Urinary bladder (tissue), 4 donors: ENCODE measurements around the gene MYO10. TPM values are rescaled to one million over a fixed set of nuclear protein-coding genes. Genes with fewer than 3 reads are reported as not detected.

Source experiments
- DNase-seq: peaks from one replicate; pipeline ENCODE4 v3.0.0-alpha.2; 2015; ENCODE audit errors: extremely low spot score
- H3K27ac ChIP-seq: one replicate; pipeline ENCODE4 v1.5.1; 2013; ENCODE audit warnings: low read depth, mild to moderate bottlenecking, moderate library complexity
- H3K36me3 ChIP-seq: one replicate; pipeline ENCODE4 v1.6.1; 2013; ENCODE audit warnings: mild to moderate bottlenecking, moderate library complexity; ENCODE audit not compliant: insufficient read depth
- H3K4me1 ChIP-seq: one replicate; pipeline ENCODE4 v1.6.1; 2013; ENCODE audit warnings: mild to moderate bottlenecking, moderate library complexity; ENCODE audit not compliant: insufficient read depth
- H3K4me3 ChIP-seq: one replicate; pipeline ENCODE4 v1.5.1; 2013; ENCODE audit warnings: low read depth, low read length
- WGBS: extraction: QIAGEN DNeasy Blood & Tissue Kit; methylation state at CpG from one replicate; pipeline ENCODE4 v1.1.7; 2013; 5-methylcytosine and 5-hydroxymethylcytosine counted together
- polyA plus RNA-seq: library from polyadenylated mRNA; stranded (reverse); fragments of 200-250 nt; gene quantifications from one replicate; pipeline ENCODE4 v1.2.3, GENCODE V29; 2013
- total RNA-seq: library from RNA; depleted of rRNA; stranded (reverse); fragments of >200 nt; gene quantifications from one replicate; pipeline ENCODE4 v1.2.3, GENCODE V29; 2014
- donor health status: healthy with polysubstance abuse.
- donor health status: healthy.

The MYO10 gene
- total and polyA plus RNA-seq, 2 donors, result 4.3 to 21.3 TPM

DNA sequence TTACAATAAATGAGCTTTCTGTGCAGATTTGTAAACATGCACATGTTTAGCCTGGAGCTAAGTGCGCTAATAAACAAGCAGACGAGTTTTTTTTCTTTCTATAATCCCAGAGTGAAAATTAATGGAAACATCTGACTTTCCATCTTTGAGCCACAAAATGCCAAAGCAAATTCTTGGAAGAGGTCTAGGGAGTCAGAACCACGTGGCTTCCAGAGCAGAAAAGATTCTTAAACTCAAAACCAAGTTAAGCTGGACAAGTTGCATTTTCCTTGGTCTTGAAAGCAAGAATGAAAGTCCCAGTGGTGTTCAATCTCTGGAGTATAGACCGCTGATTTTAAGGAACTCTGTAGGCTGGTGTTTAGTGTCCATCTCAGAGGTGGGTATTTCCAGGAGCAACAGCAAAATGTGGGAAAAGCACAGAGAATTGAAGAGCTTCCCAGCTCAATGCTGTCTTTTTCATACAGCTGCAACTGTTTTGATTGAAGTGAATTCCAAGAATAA lies 71.4 kb downstream of the MYO10 start:
- no peaks in the 10 kb centered on the region for H3K4me1 ChIP-seq
- DNase-seq, result no peak
- H3K4me3 ChIP-seq, result no peak overlapping the region
- H3K36me3 ChIP-seq, result no peaks in the 10 kb centered on the region
- 54% methylated on average over 4 of the region's 4 CpGs for WGBS
- no peak overlapping the region for H3K27ac ChIP-seq

DNA sequence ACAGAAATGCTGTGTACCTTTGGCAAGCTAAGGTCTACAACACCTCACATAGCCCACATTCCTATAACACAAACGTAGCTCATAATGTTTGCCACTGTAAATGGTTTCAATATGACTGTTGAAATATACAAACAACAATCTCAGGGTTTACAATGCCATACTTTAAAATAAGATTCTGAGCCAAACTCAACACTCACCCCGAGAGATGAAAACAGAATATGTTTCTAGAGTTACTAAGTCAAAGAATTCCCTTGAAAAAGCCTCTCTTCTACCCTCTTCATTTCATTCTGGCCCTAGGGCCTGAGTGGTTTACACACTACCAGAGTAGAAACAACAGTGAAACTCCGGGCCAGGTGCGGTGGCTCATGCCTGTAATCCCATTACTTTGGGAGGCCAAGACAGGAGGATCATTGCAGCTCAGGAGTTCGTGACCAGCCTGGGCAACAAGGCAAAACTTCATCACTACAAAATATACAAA lies 72.6 kb downstream of the MYO10 start:
- DNase-seq, result no peak
- H3K36me3 ChIP-seq, result no peaks in the 10 kb centered on the region
- H3K4me3 ChIP-seq, result no peak overlapping the region
- H3K4me1 ChIP-seq, result no peaks in the 10 kb centered on the region
- no peak overlapping the region for H3K27ac ChIP-seq
- 88% methylated on average over 5 of the region's 5 CpGs for WGBS

DNA sequence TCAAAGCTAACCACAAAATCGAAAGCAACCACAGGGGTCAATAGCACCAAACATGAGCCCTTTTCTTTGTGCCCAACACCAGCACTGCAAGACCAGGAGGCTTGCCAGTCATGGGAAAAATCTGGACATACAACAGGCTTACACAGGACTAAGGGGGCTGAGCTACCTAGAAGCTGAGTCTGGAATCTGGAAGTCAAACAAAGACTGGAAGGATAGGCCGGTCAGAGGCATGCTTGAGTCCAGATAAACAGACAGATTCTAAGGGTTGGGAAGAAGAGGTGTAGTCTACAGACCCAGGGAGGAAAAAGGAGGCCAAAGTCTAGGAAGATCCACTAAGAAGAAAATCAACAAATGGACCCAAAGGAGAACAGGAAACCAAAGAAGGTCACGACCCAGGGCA lies 73.3 kb downstream of the MYO10 start:
- no peaks in the 10 kb centered on the region for H3K36me3 ChIP-seq
- no peak overlapping the region for H3K27ac ChIP-seq
- H3K4me1 ChIP-seq, result no peaks in the 10 kb centered on the region
- H3K4me3 ChIP-seq, result no peak overlapping the region
- no peak for DNase-seq
- WGBS, result 83% methylated on average over 3 of the region's 3 CpGs

GRCh38 chr5:16859346-16859745 lies 76.7 kb downstream of the MYO10 start:
- H3K27ac ChIP-seq, result no peak overlapping the region
- H3K4me3 ChIP-seq, result no peak overlapping the region
- H3K36me3 ChIP-seq, result no peaks in the 10 kb centered on the region
- no peaks in the 10 kb centered on the region for H3K4me1 ChIP-seq
- DNase-seq, result no peak

DNA sequence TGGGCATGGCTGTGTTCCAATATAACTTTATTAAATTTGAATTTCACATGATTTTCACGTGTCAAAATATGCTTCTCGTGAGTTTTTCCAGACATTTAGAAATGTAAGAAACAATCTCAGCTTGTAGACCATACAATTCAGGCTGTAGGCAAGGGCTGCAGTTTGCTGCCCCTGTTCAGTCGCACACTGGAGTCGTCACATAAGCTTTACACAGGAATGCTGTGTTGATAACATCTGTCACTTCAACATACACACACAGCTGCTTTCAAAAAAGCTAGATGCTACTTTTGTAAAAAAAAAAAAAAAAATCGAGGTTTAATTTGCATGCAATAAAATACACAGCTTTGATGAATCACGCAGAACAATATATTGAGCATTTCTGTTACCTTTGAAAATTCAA lies 77.9 kb downstream of the MYO10 start:
- DNase-seq, result no peak
- Histone ChIP-seq H3K4me1 (no peaks in the 10 kb centered on the region), H3K36me3 (no peaks in the 10 kb centered on the region), H3K4me3 (no peak overlapping the region), H3K27ac (no peak overlapping the region)
- 71% methylated on average over 6 of the region's 6 CpGs for WGBS

- no peak overlapping the region for H3K27ac ChIP-seq
- no peaks in the 10 kb centered on the region for H3K4me1 ChIP-seq
- no peak for DNase-seq
- 95% methylated on average over 4 of the region's 4 CpGs for WGBS
- H3K36me3 ChIP-seq, result no peaks in the 10 kb centered on the region
- no peak overlapping the region for H3K4me3 ChIP-seq
Observed at GRCh38 chr5:16857635-16858034, 78.5 kb downstream of the MYO10 start.

DNA sequence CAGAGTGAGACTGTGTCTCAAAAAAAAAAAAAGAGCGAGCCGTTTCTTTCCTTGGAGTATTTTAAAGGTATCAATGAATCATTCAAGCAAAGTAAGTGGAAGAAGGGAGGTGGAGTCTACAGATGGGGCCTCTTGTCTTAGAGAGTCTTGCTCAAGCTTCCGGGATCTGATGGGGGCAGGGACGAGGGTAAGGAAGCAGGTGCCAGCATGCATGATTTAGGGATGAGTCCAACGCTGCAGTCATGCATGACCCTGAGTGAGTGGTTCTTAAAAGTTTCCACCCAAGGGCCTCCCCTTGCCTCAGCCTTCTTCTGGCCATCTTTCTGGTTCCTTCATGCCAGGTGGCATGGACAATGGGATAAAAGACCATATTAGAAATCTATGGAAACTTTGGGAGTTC lies 79.6 kb downstream of the MYO10 start:
- no peaks in the 10 kb centered on the region for H3K4me1 ChIP-seq
- no peak overlapping the region for H3K4me3 ChIP-seq
- no peaks in the 10 kb centered on the region for H3K36me3 ChIP-seq
- H3K27ac ChIP-seq, result no peak overlapping the region
- 90% methylated on average over 5 of the region's 5 CpGs for WGBS
- no peak for DNase-seq

- Histone ChIP-seq H3K4me3 (no peak overlapping the region), H3K36me3 (no peaks in the 10 kb centered on the region), H3K27ac (no peak overlapping the region), H3K4me1 (no peaks in the 10 kb centered on the region)
- no peak for DNase-seq
- WGBS, result 76% methylated on average over 10 of the region's 10 CpGs
Observed at GRCh38 chr5:16855898-16856297, 80.2 kb downstream of the MYO10 start.

DNA sequence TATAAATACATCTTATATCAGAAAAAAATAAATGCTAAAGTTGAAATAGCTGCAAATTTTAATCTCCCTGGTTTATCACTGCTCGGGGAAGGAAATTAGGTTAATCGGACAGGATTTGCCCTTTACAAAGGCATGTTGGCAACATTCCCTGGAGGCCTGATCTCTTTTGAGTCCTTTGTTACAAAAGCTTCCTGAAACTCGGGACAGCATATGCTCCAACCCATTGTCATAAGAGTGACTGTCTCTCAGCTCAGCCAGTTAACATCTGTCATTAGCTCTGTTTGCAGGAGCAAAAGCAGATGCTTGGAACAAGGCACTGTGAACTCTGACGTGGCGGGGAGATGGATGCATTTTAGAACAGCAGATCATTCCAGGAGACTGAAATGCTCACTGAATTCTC lies 80.6 kb downstream of the MYO10 start:
- H3K27ac ChIP-seq, result no peak overlapping the region
- WGBS, result 57% methylated on average over 5 of the region's 5 CpGs
- no peak for DNase-seq

DNA sequence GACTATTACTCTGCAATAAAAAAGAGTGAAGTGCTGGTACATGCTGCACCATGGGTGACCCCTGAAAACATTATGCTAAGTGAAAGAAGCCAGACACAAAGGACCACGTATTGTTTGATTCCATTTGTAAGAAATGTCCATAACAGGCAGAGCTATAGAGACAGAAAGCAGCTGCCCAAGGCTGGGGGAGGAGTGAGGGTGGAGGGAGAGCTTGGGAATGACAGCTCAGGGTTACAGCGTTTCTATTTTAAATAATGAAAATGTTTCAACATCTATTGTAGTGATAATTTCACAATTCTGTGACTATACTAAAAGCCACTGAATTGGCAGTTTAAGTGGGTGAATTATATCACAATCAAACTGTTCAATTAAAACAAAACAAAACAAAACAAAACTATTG lies 81.7 kb downstream of the MYO10 start:
- H3K4me3 ChIP-seq, result no peak overlapping the region
- H3K27ac ChIP-seq, result no peak overlapping the region
- DNase-seq, result no peak
- WGBS, result 70% methylated on average over 2 of the region's 2 CpGs
- H3K36me3 ChIP-seq, result no peaks in the 10 kb centered on the region
- H3K4me1 ChIP-seq, result no peaks in the 10 kb centered on the region

More for the DNA sequence above, 80.6 kb downstream of the MYO10 start:
- H3K36me3 ChIP-seq, result no peaks in the 10 kb centered on the region
- H3K4me3 ChIP-seq, result no peak overlapping the region
- H3K4me1 ChIP-seq, result no peaks in the 10 kb centered on the region

DNA sequence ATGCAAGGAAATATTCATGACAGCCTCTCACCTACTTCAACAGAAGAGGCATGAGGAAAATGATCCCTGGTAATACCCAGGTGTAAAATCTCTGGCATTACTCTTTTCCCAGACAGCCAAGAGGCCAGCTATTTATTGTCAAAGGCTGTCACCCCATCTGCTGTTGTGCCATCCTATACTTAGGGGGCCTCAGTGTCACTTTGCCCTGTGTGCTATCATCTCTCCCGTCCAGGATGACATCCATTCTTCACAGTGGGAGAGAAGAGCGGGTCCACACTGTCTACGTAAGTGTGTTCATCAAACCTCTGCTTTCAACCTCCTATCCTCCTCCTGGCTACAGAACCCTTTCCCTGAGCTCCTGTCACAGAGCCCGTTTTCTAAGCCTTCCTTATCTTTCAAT lies 82.6 kb downstream of the MYO10 start:
- 88% methylated on average over 4 of the region's 4 CpGs for WGBS
- DNase-seq, result no peak
- Histone ChIP-seq H3K27ac (no peak overlapping the region), H3K4me1 (no peaks in the 10 kb centered on the region), H3K36me3 (no peaks in the 10 kb centered on the region), H3K4me3 (no peak overlapping the region)

DNA sequence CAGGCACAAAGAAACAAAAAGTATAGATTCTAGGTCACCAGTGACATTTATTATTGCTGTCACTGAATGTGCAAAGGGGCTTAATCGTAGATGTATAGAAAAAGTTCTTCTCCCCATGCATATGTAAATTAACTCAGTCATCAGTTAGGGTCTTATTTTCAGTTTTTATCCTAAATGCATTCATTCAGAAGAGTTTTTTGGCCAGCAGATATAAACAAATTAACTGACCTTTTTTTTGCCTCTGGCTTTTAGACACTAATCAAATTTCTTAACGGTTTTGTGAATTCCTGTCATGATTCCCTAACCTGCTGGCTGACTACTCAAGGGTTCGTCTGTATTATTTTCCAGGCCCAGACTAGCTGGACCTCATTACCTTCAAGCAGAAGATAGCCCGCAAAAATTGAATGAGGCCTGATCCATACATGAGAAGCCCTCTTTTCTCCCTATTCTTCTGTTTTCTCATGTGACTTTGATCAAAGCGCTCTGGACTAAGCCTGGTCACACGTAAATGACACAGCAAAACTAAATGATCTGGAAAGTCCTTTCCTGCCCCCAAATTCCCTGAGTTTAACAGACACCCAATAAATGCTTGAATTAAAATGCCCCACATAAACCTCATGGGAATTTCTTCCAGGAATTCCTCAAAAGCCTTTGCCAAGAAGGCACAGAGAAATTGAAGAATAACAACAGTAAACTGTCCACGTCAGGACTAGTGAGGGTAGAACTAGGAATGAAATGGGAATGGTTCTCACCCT lies 83.7 kb downstream of the MYO10 start:
- Histone ChIP-seq H3K36me3 (no peaks in the 10 kb centered on the region), H3K4me3 (no peak overlapping the region), H3K27ac (no peak overlapping the region), H3K4me1 (no peaks in the 10 kb centered on the region)
- DNase-seq, result no peak
- WGBS, result 79% methylated on average over 7 of the region's 7 CpGs

DNA sequence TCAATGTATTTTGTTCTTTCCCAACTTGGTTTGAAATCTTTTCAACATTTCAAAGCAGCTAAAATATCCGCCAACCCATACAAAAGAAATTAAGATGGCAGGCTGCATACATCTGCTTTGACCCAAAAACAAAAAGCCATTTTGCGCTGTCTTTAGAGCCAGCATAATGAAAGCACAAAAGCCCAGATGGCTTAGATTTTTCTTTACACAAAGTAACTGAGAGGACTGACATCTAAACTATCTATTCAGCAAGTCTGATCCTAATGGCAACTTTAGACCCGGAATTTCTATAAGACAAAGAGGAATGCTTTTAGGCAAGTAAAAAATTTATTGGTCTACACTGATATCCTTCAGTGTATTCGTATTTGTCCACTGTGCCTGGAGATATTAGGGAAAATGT lies 86.3 kb downstream of the MYO10 start:
- no peaks in the 10 kb centered on the region for H3K36me3 ChIP-seq
- WGBS, result 86% methylated on average over 4 of the region's 4 CpGs
- no peak overlapping the region for H3K27ac ChIP-seq
- no peaks in the 10 kb centered on the region for H3K4me1 ChIP-seq
- H3K4me3 ChIP-seq, result no peak overlapping the region
- no peak for DNase-seq

DNA sequence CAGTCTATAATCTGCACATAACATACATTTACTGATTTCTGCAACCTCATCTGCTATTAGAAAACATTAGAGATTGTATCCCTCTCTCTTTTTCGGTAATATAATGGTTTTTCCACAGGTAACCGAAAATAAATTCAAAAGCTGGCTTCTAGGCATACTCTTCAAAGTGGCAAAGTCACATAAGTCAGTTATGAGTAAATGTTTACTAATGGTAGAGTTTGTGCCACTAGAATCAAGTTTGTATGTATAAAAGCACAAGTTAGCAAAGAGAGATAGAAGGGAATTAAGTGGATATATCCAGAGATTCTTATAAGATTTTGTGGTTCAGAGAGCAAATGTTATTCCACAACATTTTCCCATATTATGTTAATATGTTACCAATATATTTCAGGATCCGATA lies 86.9 kb downstream of the MYO10 start:
- 90% methylated on average over 3 of the region's 3 CpGs for WGBS
- Histone ChIP-seq H3K4me3 (no peak overlapping the region), H3K36me3 (no peaks in the 10 kb centered on the region), H3K27ac (no peak overlapping the region), H3K4me1 (no peaks in the 10 kb centered on the region)
- DNase-seq, result no peak
